ENCODE measurements around the gene MAP1LC3B.

GRCh38 chr16:87443964-87444363 lies 51.8 kb downstream of the MAP1LC3B start:
- TF ChIP-seq ZNF8 (CRISPR knock-in tag; IDR thresholded peaks at IDR 0.05) (no peak), ZC3H10 (CRISPR knock-in tag; IDR thresholded peaks at IDR 0.05) (no peak), ZFP30 (CRISPR knock-in tag; IDR thresholded peaks at IDR 0.05) (no peak), CREB5 (CRISPR knock-in tag; IDR thresholded peaks at IDR 0.05; ENCODE audit: low read depth) (no peak), TSHZ2 (CRISPR knock-in tag; IDR thresholded peaks at IDR 0.05) (no peak)

Data from SK-N-SH treated with all-trans-retinoic acid at 6 μM for 48 hours (cell line).